Tibial nerve (tissue), 3 donors: ENCODE results near the gene NTNG1.

Source experiments
- POLR2A ChIP-seq, 2 donors: fragments of 450-650 bp; IDR thresholded peaks; one replicate each; pipeline ENCODE4 v1.6.1; 2017; ENCODE audit warnings: antibody characterized with exemption in 2 of 2, mild to moderate bottlenecking in 2 of 2, moderate library complexity in 2 of 2
- TF ChIP-seq, protein P1 (sequence below), 5 experiments: fragments of 200-600 bp in 3 of 5; fragments of 450-650 bp in 2 of 5; sonication (generic) in 3 of 5; IDR thresholded peaks; one replicate each; pipeline ENCODE4 v1.5.1; 2016 to 2019; ENCODE audit warnings: antibody characterized with exemption in 5 of 5, mild to moderate bottlenecking in 3 of 5, moderate library complexity in 2 of 5

- TF ChIP-seq, protein P1, sequence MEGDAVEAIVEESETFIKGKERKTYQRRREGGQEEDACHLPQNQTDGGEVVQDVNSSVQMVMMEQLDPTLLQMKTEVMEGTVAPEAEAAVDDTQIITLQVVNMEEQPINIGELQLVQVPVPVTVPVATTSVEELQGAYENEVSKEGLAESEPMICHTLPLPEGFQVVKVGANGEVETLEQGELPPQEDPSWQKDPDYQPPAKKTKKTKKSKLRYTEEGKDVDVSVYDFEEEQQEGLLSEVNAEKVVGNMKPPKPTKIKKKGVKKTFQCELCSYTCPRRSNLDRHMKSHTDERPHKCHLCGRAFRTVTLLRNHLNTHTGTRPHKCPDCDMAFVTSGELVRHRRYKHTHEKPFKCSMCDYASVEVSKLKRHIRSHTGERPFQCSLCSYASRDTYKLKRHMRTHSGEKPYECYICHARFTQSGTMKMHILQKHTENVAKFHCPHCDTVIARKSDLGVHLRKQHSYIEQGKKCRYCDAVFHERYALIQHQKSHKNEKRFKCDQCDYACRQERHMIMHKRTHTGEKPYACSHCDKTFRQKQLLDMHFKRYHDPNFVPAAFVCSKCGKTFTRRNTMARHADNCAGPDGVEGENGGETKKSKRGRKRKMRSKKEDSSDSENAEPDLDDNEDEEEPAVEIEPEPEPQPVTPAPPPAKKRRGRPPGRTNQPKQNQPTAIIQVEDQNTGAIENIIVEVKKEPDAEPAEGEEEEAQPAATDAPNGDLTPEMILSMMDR (IDR thresholded peaks at IDR 0.05) = no peak
- TF ChIP-seq POLR2A (IDR thresholded peaks at IDR 0.05) = no peak
These were observed 30.5 kb upstream of the NTNG1 start for GRCh38 chr1:107110326-107110725.
